Left ventricle myocardium inferior (tissue), 1 donor: Measurements from ENCODE around the gene GPD1L. TPM values are rescaled to one million over a fixed set of nuclear protein-coding genes. Genes with fewer than 3 reads are reported as not detected.

ENCODE experiments used
- DNase-seq: peaks from one replicate; pipeline ENCODE4 v3.0.0-alpha.2; 2020
- H3K27ac ChIP-seq: fragments of 200-600 bp; replicated peaks from 2 replicates; pipeline ENCODE4 v1.8.0; 2021
- H3K27me3 ChIP-seq: fragments of 200-600 bp; 2 replicates; pipeline ENCODE4 v1.8.0; 2021; ENCODE audit warnings: low read depth
- H3K36me3 ChIP-seq: fragments of 200-600 bp; 2 replicates; pipeline ENCODE4 v1.8.0; 2021
- H3K4me1 ChIP-seq: fragments of 200-600 bp; 2 replicates; pipeline ENCODE4 v1.8.0; 2021
- H3K4me3 ChIP-seq: fragments of 200-600 bp; 2 replicates; pipeline ENCODE4 v1.8.0; 2021; ENCODE audit warnings: mild to moderate bottlenecking, moderate library complexity
- H3K9me3 ChIP-seq: fragments of 200-600 bp; replicated peaks from 2 replicates; pipeline ENCODE4 v1.8.0; 2021
- CTCF ChIP-seq: fragments of 200-600 bp; IDR thresholded peaks from 2 replicates; pipeline ENCODE4 v1.8.0; 2021; ENCODE audit warnings: antibody characterized with exemption, mild to moderate bottlenecking, borderline replicate concordance
- intact Hi-C: fragments of 100-400 bp; cut with micrococcal nuclease; formaldehyde crosslinking; loops from one replicate; pipeline ENCODE4 v1.11.0; 2022
- total RNA-seq: library from RNA; stranded (reverse); fragmentation: NEBNext Ultra II Directional; extraction: Animal tissue kit (Norgen Biotek cat#: 25700); gene quantifications from one replicate; pipeline ENCODE4 v1.2.1, GENCODE V29; 2021
- donor health status: DM: no; HTN: yes; CAD: no; lungs with severe emphysema.

The GPD1L gene
- total RNA-seq, 1 donor from 2014 or later, result 437 TPM

GRCh38 chr3:32157600-32158264, 51.3 kb downstream of the GPD1L start:
- DNase-seq, result no peak
- Histone ChIP-seq H3K36me3 (peaks cover 69% of the 10 kb centered on the region), H3K27me3 (no peaks in the 10 kb centered on the region), H3K4me3 (no peak overlapping the region), H3K27ac (peak overlapping the region; percentile 58), H3K9me3 (no peaks in the 10 kb centered on the region), H3K4me1 (no peaks in the 10 kb centered on the region)
- intact Hi-C loops, result no loop called here
- TF ChIP-seq CTCF, result no peak

- H3K27me3 ChIP-seq, result no peaks in the 10 kb centered on the region
- peaks cover 76% of the 10 kb centered on the region for H3K36me3 ChIP-seq
- intact Hi-C loops, result no loop called here
- no peak overlapping the region for H3K4me3 ChIP-seq
- H3K27ac ChIP-seq, result no peak overlapping the region
- DNase-seq, result no peak
- no peaks in the 10 kb centered on the region for H3K4me1 ChIP-seq
- TF ChIP-seq CTCF, result no peak
- no peaks in the 10 kb centered on the region for H3K9me3 ChIP-seq
Measured at GRCh38 chr3:32160706-32161214, 54.3 kb downstream of the GPD1L start.

- H3K36me3 ChIP-seq, result peaks cover 75% of the 10 kb centered on the region
- no peak for TF ChIP-seq CTCF
- DNase-seq, result no peak
- H3K27me3 ChIP-seq, result no peaks in the 10 kb centered on the region
- H3K4me1 ChIP-seq, result no peaks in the 10 kb centered on the region
- H3K4me3 ChIP-seq, result no peak overlapping the region
- no peak overlapping the region for H3K27ac ChIP-seq
- H3K9me3 ChIP-seq, result no peaks in the 10 kb centered on the region
- intact Hi-C loops, result no loop called here
Measured at GRCh38 chr3:32165442-32165841, 59.0 kb downstream of the GPD1L start.

- no peak for DNase-seq
- Histone ChIP-seq H3K9me3 (peaks cover 12% of the 10 kb centered on the region), H3K27me3 (no peaks in the 10 kb centered on the region), H3K36me3 (peaks cover 72% of the 10 kb centered on the region), H3K4me3 (no peak overlapping the region), H3K4me1 (no peaks in the 10 kb centered on the region), H3K27ac (no peak overlapping the region)
- intact Hi-C loops, result no loop called here
- TF ChIP-seq CTCF, result no peak
Measured at GRCh38 chr3:32166654-32167053, 60.2 kb downstream of the GPD1L start.

GRCh38 chr3:32172420-32172819, 66.0 kb downstream of the GPD1L start:
- no peak overlapping the region for H3K27ac ChIP-seq
- no peak for TF ChIP-seq CTCF
- H3K4me3 ChIP-seq, result no peak overlapping the region
- H3K27me3 ChIP-seq, result no peaks in the 10 kb centered on the region
- peaks cover 19% of the 10 kb centered on the region for H3K9me3 ChIP-seq
- peaks cover 33% of the 10 kb centered on the region for H3K36me3 ChIP-seq
- no peak for DNase-seq
- H3K4me1 ChIP-seq, result peaks cover 1% of the 10 kb centered on the region
- intact Hi-C loops, result loop anchor here (10.0 kb wide), 3 partner anchors 72 to 302 kb away; no protein-coding TSS in a partner anchor
